CD4-positive, alpha-beta T cell treated with Interleukin-6 at 100 ng/mL for 8 hours (primary cell): Measurements from ENCODE around the gene SBDS.
"Not testable (repeated sequence)": the region's sequence is repeated elsewhere in the genome, so short reads cannot be mapped to it uniquely, and the experiment has no call there.

ENCODE experiments used
- DNase-seq: peaks from one replicate; pipeline ENCODE4 v3.0.0-alpha.2; 2020; ENCODE audit warnings: mixed read lengths, low spot score

Gene SBDS

GRCh38 chr7:66995050-66995776 lies at the start of gene SBDS:
SBDS (minus strand) TSS chr7:66995586; CDS start chr7:66995417, 169 bp downstream.
- DNase-seq, result peak; percentile 96

- not testable (repeated sequence) for DNase-seq
Measured at GRCh38 chr7:67043559-67043930, 48.2 kb upstream of the SBDS start.

DNA sequence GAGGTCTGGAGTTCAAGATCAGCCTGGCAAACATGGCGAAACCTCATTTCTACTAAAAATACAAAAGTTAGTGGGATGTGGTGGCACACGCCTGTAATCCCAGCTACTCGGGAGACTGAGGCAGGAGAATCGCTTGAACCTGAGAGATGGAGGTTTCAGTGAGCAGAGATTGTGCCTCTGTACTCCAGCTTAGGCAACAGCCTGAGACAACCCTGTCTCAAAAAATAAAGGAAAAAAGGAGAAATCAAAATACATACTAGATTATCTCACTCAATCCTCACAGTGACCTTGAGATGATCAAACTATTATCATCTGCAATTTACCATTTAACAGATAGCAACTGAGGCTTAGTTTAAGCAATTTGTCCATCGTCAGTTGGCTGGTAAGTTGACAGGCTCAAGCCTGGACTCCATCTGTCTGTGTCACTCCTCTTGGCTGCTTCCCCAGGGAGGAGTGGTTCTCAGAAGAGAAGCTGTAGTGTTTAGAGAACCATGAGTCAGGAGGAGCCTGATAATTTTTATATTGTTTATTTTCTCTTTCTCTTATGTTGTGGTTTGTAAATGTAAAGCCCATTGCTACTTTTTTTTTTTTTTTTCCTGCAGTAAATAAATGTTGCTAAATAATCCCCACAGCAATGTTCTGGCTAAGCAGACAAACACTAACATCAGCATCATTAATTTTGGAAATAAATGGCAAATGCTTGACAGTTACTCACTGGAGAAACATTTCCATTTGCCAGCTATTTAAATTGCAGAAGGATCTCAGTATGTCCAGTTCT lies 47.6 kb upstream of the SBDS start:
- DNase-seq, result not testable (repeated sequence)

GRCh38 chr7:67040832-67041231 lies 45.4 kb upstream of the SBDS start:
- not testable (repeated sequence) for DNase-seq

DNA sequence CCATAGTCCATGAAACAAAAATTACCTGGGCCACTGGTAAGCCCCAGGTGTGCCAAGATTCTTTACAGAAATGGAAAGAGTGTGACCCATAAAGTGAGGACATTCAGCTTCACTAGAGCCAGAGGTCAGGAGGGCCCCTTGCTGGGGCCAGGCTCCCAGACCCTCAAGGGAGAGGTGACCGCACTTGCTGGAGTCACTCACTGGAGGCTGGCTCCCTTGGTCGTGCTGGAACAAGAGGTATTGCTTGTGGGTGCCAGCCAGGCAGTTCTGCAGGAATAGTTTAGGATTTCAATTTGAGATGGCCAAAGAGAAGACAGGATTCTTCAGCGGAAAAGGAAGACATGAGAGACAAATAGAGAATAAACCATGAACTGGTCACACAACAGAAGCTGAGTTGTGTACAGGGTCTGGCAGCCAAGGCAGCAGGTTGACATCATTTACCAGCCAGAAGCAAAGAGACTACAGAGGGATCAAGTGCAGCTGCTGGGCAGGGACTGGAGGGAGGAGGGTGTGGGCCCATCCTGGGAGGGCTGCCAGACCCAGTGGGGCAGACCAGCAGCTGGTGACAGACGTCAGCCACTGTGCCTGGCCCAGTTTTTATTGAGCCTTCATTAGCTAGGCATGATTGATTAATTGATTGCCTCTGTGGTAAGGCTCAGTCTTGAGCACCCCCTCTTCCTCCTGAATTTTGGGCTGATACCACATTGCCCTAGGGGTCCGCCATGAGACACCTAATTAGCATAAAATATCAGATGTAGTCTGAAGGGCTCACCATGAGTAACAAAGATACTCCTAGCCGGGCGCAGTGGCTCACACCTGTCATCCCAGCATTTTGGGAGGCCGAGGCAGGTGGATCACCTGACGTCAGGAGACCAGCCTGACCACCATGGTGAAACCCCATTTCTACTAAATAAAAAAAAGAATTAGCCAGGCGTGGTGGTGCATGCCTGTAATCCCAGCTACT lies 41.3 kb upstream of the SBDS start:
- not testable (repeated sequence) for DNase-seq

GRCh38 chr7:67033251-67033650 lies 37.9 kb upstream of the SBDS start:
- no peak for DNase-seq

GRCh38 chr7:67031685-67032084 lies 36.3 kb upstream of the SBDS start:
- not testable (repeated sequence) for DNase-seq

- not testable (repeated sequence) for DNase-seq
Measured at GRCh38 chr7:67025459-67025858, 30.1 kb upstream of the SBDS start.

DNA sequence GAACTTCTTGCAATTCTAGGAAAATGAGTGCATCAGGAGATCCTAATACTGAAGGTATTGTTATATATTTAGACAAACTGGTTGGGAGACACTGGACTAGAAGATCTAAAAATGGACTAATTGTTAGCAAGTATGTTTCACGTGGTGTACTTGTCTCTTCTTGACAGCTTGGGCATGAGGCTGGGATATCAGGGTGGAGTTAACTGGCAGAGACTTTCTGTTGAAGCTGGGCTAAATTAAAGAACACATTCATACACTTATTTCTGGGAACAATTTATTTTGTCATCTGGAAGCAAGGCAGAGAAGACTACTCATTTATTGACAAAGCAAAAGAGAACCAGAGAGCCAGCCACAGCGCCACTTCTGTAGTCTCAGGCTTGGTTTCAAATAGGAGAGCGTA lies 27.1 kb upstream of the SBDS start:
- no peak for DNase-seq

GRCh38 chr7:67021260-67021659 lies 25.9 kb upstream of the SBDS start:
- no peak for DNase-seq

GRCh38 chr7:67019562-67020390 lies 24.4 kb upstream of the SBDS start:
- no peak for DNase-seq

DNA sequence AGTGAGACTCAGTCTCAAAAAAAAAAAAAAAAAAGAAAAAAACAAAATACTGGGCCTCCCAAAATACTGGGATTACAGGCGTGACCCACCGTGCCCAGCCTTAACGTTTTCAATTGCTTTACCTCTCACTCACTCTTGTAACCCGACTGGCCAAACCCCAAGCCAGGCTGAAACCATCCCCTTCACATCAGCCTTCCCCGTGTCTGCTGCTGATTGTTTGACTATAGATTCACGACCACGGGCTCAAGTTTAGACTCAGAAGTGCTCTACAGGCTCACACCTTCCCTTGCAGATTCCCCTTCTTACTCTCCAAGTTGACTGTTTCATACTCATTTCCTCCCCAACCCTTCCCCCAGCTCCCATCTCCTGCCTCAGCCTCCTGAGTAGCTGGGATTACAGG lies 23.6 kb upstream of the SBDS start:
- no peak for DNase-seq

- not testable (repeated sequence) for DNase-seq
Measured at GRCh38 chr7:67017971-67018370, 22.6 kb upstream of the SBDS start.

DNA sequence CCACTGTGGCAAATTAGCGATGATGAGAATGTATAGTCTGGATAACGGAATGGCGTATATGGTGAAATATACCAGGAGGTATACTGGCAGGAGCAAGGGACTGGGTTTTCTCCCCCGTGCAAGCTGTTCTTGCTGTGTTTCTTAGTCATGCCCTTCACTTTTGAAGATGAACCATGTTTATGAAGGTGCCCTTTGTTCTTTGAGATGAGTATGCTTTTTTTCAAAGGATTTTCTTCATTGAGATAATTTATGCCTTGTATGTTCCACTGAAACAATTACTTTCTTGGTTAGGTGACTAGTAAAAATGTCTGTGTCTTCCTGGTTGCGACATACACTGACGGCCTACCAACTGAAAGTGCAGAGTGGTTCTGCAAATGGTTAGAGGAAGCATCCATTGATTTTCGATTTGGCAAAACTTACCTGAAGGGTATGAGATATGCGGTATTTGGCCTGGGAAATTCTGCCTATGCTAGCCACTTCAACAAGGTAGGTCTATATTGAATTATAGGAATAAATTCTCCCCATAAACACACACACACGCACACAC lies 18.8 kb upstream of the SBDS start:
- DNase-seq, result not testable (repeated sequence)

GRCh38 chr7:67009677-67010076 lies 14.3 kb upstream of the SBDS start:
- DNase-seq, result not testable (repeated sequence)

GRCh38 chr7:67008260-67008659 lies 12.9 kb upstream of the SBDS start:
- DNase-seq, result no peak

GRCh38 chr7:67006965-67007364 lies 11.6 kb upstream of the SBDS start:
- DNase-seq, result no peak

DNA sequence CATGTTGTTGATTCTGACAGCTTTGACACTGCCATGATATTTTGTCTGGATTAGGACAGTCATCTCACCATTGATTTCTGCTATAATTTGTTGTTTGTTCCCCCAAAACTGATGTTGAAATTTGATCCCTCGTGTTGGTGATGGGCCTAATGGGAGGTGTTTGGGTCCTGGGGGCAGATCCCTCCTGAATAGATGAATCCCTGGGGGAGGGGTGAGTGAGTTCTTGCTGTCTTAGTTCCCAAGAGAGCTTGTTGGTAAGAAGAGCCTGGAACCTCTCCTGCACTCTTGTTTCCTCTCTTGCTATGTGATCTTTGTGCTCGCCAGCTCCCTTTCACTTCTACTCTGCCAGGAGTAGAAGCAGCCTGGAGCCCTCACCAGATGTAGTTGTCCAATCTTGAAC lies 8.8 kb upstream of the SBDS start:
- DNase-seq, result not testable (repeated sequence)

DNA sequence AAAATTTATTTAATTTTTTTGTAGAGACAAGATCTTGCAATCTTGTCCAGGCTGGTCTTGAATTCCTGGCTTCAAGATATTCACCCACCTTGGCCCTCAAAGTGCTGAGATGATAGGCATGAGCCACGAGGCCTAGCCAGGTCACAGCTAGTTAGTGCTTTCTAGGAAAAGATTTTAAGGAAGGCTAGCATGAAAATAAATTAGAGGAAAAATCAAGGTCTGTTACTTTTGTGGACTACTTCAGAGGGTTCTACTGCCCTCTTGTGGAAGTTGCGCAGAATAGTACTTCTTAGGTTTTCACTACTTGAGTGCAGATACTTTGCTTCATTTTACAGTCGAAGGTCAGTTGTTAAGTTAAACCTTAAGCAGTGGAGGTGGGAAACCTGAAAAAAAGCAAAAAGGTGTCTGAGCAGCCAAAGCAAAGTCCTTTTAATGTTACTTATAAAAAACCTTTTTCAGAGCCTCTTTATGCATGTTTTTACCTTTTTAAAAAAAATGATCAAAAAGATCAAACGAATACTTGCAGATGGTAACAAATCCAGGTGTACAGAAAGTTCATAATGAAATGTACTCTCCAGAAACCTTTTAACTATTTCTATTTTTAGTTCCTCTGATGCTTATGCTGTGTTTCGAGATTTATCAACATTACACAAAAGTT lies 5.3 kb upstream of the SBDS start:
- DNase-seq, result not testable (repeated sequence)

DNA sequence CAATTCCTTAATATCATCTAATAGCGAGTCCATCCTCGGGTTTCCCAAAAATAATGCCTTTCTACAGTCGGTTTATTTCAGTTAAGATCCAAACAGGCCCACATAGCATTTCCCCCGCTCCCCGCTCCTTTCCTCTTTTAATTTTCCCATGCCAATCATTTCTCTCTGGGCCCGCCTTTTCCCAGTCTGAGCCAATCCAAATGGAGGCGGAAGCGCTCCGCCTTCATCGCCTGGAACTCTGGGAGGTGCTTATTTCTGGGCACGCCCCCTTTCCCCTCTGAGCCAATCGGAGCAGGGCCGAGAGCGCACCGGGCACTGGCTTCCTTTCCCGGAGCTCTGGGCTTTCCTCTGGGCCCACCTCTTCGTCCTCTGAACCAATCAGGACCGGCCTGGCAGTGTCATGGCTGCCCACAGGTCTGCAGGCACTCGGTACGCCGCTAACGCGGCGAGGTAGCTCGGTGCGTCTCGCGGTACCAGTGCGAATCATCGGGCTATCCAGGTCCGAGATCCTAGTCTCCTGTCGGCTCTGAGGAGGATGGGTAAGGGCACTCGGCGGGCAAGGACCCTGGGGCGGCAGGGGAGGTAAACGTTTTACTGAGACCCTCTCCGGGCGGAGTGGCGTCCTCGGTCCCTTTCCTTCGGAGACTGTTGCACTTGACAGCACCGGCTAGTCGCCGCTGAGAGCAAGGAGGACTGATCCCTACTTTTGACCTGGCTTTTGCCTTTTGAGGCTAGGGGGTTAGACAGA lies 1.2 kb upstream of the SBDS start, which contains the start of gene TYW1:
TSS of gene TYW1 (plus strand) at position 390 of the 748 bp plus-strand sequence. CDS start at position 536, 146 bp downstream.
- peak; percentile 98 for DNase-seq
